GM19328 (cell line): Measurements from ENCODE around the gene PABPC1L.

Experiments
- ATAC-seq: cut with Tn5 transposase; IDR thresholded peaks from one replicate; pipeline ENCODE4 v1.9.1; 2021; ENCODE audit warnings: mild to moderate bottlenecking, moderate library complexity; ENCODE audit not compliant: unreplicated experiment

The PABPC1L gene

GRCh38 chr20:44942264-44942973 is 32.6 kb downstream of the PABPC1L start:
- ATAC-seq, result no peak

- ATAC-seq, result no peak
Observed at GRCh38 chr20:44943828-44944227, 34.0 kb downstream of the PABPC1L start.

GRCh38 chr20:44945261-44945660 is 35.4 kb downstream of the PABPC1L start:
- no peak for ATAC-seq

- ATAC-seq, result no peak
Observed at GRCh38 chr20:44946271-44946852, 36.5 kb downstream of the PABPC1L start.

- ATAC-seq, result no peak
Observed at GRCh38 chr20:44948107-44948506, 38.2 kb downstream of the PABPC1L start.

- ATAC-seq, result no peak
Observed at GRCh38 chr20:44948513-44948912, 38.7 kb downstream of the PABPC1L start.

GRCh38 chr20:44950368-44950767 is 40.5 kb downstream of the PABPC1L start:
- no peak for ATAC-seq

- no peak for ATAC-seq
Observed at GRCh38 chr20:44952731-44953130, 42.9 kb downstream of the PABPC1L start.

- no peak for ATAC-seq
Observed at GRCh38 chr20:44954211-44954610, 44.4 kb downstream of the PABPC1L start.

- no peak for ATAC-seq
Observed at GRCh38 chr20:44955270-44955669, 45.4 kb downstream of the PABPC1L start.

- no peak for ATAC-seq
Observed at GRCh38 chr20:44956410-44956809, 46.5 kb downstream of the PABPC1L start.

GRCh38 chr20:44958276-44958675 is 48.4 kb downstream of the PABPC1L start:
- no peak for ATAC-seq

- no peak for ATAC-seq
Observed at GRCh38 chr20:44959082-44959637, 49.3 kb downstream of the PABPC1L start.

- no peak for ATAC-seq
Observed at GRCh38 chr20:44959638-44960102, 49.8 kb downstream of the PABPC1L start.

- peak; percentile 86 for ATAC-seq
Observed at GRCh38 chr20:44960103-44960852, 50.4 kb downstream of the PABPC1L start, which contains the start of gene TOMM34. Gene TOMM34, minus strand, starts transcription at chr20:44960397. Its CDS starts 64 bp downstream, at chr20:44960333.

GRCh38 chr20:44961011-44961869 is 51.4 kb downstream of the PABPC1L start:
- no peak for ATAC-seq

- no peak for ATAC-seq
Observed at GRCh38 chr20:44961870-44962267, 52.0 kb downstream of the PABPC1L start.

GRCh38 chr20:44962483-44962882 is 52.6 kb downstream of the PABPC1L start:
- ATAC-seq, result no peak

- ATAC-seq, result no peak
Observed at GRCh38 chr20:44963325-44964215, 53.7 kb downstream of the PABPC1L start.

- no peak for ATAC-seq
Observed at GRCh38 chr20:44965651-44966029, 55.8 kb downstream of the PABPC1L start.
